Skeletal muscle satellite cell (primary cell): ENCODE measurements around the gene ARL14.
"Not testable (repeated sequence)": the region's sequence is repeated elsewhere in the genome, so short reads cannot be mapped to it uniquely, and the experiment has no call there.

Source experiments
- H3K27me3 ChIP-seq: 2 replicates; pipeline ENCODE4 v1.7.0; 2013; ENCODE audit warnings: low read length; ENCODE audit not compliant: control insufficient read depth, insufficient read depth
- H3K36me3 ChIP-seq: 2 replicates; pipeline ENCODE4 v1.7.0; 2013; ENCODE audit warnings: mild to moderate bottlenecking, control low read depth, low read length; ENCODE audit not compliant: insufficient read depth
- H3K4me1 ChIP-seq: 2 replicates; pipeline ENCODE4 v1.7.0; 2013; ENCODE audit warnings: low read length; ENCODE audit not compliant: control insufficient read depth, insufficient read depth
- H3K4me2 ChIP-seq: 2 replicates; pipeline ENCODE4 v1.7.0; 2013; ENCODE audit warnings: mild to moderate bottlenecking, low read length
- H3K4me3 ChIP-seq: 2 replicates; pipeline ENCODE4 v1.7.0; 2013; ENCODE audit warnings: low read length
- H3K9ac ChIP-seq: 2 replicates; pipeline ENCODE4 v1.7.0; 2013; ENCODE audit warnings: mild to moderate bottlenecking, low read depth, low read length, moderate library complexity
- H3K9me3 ChIP-seq: replicated peaks from 2 replicates; pipeline ENCODE4 v1.7.0; 2013; ENCODE audit warnings: mild to moderate bottlenecking, control low read depth, low read length

ARL14 gene

GRCh38 chr3:160698599-160699195, 21.7 kb downstream of the ARL14 start:
- Histone ChIP-seq H3K4me2 (no peak overlapping the region), H3K4me3 (no peak overlapping the region), H3K27me3 (no peaks in the 10 kb centered on the region), H3K36me3 (no peaks in the 10 kb centered on the region), H3K9ac (no peak overlapping the region), H3K9me3 (no peaks in the 10 kb centered on the region), H3K4me1 (peaks cover 11% of the 10 kb centered on the region)

- H3K4me1 ChIP-seq: peaks cover 11% of the 10 kb centered on the region
- no peak overlapping the region for H3K9ac ChIP-seq
- no peak overlapping the region for H3K4me2 ChIP-seq
- no peaks in the 10 kb centered on the region for H3K36me3 ChIP-seq
- no peaks in the 10 kb centered on the region for H3K9me3 ChIP-seq
- H3K27me3 ChIP-seq: peaks cover 4% of the 10 kb centered on the region
- H3K4me3 ChIP-seq: no peak overlapping the region
These were observed 24.5 kb downstream of the ARL14 start for GRCh38 chr3:160701490-160701889.

GRCh38 chr3:160702290-160702689, 25.3 kb downstream of the ARL14 start:
- Histone ChIP-seq H3K9me3 (no peaks in the 10 kb centered on the region), H3K4me1 (peaks cover 11% of the 10 kb centered on the region), H3K9ac (no peak overlapping the region), H3K36me3 (no peaks in the 10 kb centered on the region), H3K4me2 (no peak overlapping the region), H3K4me3 (no peak overlapping the region), H3K27me3 (peaks cover 4% of the 10 kb centered on the region)

DNA sequence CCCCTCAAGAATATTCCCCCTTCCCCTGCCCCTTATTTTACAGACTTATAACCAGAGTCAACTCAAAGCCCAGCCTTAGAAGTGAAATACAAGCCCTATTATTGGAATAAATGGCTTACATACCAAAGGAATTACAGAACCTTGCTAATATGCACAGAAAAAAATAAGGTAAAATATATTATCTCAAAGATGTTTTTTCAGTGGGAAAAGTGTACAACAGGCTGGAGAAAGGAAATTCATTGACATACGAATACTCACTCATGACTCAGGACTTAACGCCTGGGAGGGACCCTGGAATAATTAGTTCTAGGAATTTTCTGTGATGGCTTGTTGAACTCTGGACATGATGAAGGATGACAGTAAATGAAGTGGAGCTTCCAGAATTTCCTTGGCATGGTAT, 27.0 kb downstream of the ARL14 start:
- Histone ChIP-seq H3K27me3 (peaks cover 6% of the 10 kb centered on the region), H3K4me3 (no peak overlapping the region), H3K4me2 (no peak overlapping the region), H3K9ac (no peak overlapping the region), H3K36me3 (no peaks in the 10 kb centered on the region), H3K4me1 (no peaks in the 10 kb centered on the region), H3K9me3 (no peaks in the 10 kb centered on the region)

GRCh38 chr3:160707187-160707794, 30.3 kb downstream of the ARL14 start:
- H3K36me3 ChIP-seq: no peaks in the 10 kb centered on the region
- H3K9me3 ChIP-seq: no peaks in the 10 kb centered on the region
- peaks cover 20% of the 10 kb centered on the region for H3K27me3 ChIP-seq
- no peak overlapping the region for H3K4me2 ChIP-seq
- H3K4me3 ChIP-seq: no peak overlapping the region
- no peak overlapping the region for H3K9ac ChIP-seq
- H3K4me1 ChIP-seq: no peaks in the 10 kb centered on the region

GRCh38 chr3:160709477-160710182, 32.7 kb downstream of the ARL14 start:
- H3K36me3 ChIP-seq: no peaks in the 10 kb centered on the region
- no peak overlapping the region for H3K4me2 ChIP-seq
- H3K9me3 ChIP-seq: no peaks in the 10 kb centered on the region
- peaks cover 20% of the 10 kb centered on the region for H3K27me3 ChIP-seq
- no peak overlapping the region for H3K9ac ChIP-seq
- H3K4me3 ChIP-seq: no peak overlapping the region
- H3K4me1 ChIP-seq: no peaks in the 10 kb centered on the region

GRCh38 chr3:160713144-160713543, 36.2 kb downstream of the ARL14 start:
- not testable (repeated sequence) for H3K36me3 ChIP-seq, H3K4me1 ChIP-seq, H3K9ac ChIP-seq, H3K4me3 ChIP-seq, H3K4me2 ChIP-seq, H3K9me3 ChIP-seq
- peaks cover 20% of the 10 kb centered on the region for H3K27me3 ChIP-seq

GRCh38 chr3:160719710-160720109, 42.8 kb downstream of the ARL14 start:
- Histone ChIP-seq H3K4me1 (no peaks in the 10 kb centered on the region), H3K9me3 (no peaks in the 10 kb centered on the region), H3K4me3 (no peak overlapping the region), H3K27me3 (peaks cover 4% of the 10 kb centered on the region), H3K36me3 (no peaks in the 10 kb centered on the region), H3K4me2 (no peak overlapping the region), H3K9ac (no peak overlapping the region)

GRCh38 chr3:160720123-160720746, 43.3 kb downstream of the ARL14 start:
- Histone ChIP-seq H3K4me2 (no peak overlapping the region), H3K27me3 (peaks cover 4% of the 10 kb centered on the region), H3K9ac (no peak overlapping the region), H3K36me3 (no peaks in the 10 kb centered on the region), H3K9me3 (no peaks in the 10 kb centered on the region), H3K4me1 (no peaks in the 10 kb centered on the region), H3K4me3 (no peak overlapping the region)

DNA sequence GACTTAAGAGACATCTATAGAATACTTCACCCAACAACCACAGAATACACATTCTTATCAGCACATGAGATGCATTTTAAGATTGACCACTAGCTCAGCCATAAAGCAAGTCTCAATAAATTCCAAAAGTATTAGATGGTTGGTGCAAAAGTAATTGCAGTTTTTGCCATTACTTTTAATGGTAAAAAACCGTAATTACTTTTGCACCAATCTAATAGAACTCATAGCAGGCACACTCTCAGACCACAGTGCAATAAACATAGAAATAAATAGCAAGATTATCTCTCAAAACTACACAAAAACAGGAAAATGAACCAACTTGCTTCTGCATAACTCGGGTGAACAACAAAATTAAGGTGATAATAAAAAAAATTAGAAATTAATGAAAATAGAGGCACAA, 45.4 kb downstream of the ARL14 start:
- Histone ChIP-seq H3K4me3 (no peak overlapping the region), H3K9ac (no peak overlapping the region), H3K27me3 (no peaks in the 10 kb centered on the region), H3K36me3 (no peaks in the 10 kb centered on the region), H3K4me1 (no peaks in the 10 kb centered on the region), H3K9me3 (no peaks in the 10 kb centered on the region), H3K4me2 (no peak overlapping the region)

GRCh38 chr3:160725338-160725737, 48.4 kb downstream of the ARL14 start:
- Histone ChIP-seq H3K4me1 (no peaks in the 10 kb centered on the region), H3K36me3 (no peaks in the 10 kb centered on the region), H3K4me2 (no peak overlapping the region), H3K27me3 (no peaks in the 10 kb centered on the region), H3K4me3 (no peak overlapping the region), H3K9me3 (no peaks in the 10 kb centered on the region), H3K9ac (no peak overlapping the region)
